Right kidney (tissue), 1 donor: Measurements from ENCODE around the gene ZNF101.
A peak's percentile ranks its signal among the peaks of the same experiment; 100 is the strongest.
"Not testable (repeated sequence)": the region's sequence is repeated elsewhere in the genome, so short reads cannot be mapped to it uniquely, and the experiment has no call there.

Experiments used
- DNase-seq: peaks from one replicate; pipeline ENCODE4 v3.0.0-alpha.2; 2016

The ZNF101 gene

GRCh38 chr19:19661141-19661674 lies 7.4 kb upstream of the ZNF101 start:
- DNase-seq, result no peak

- DNase-seq, result no peak
Measured at GRCh38 chr19:19661675-19662251, 6.9 kb upstream of the ZNF101 start.

- no peak for DNase-seq
Measured at GRCh38 chr19:19662344-19662743, 6.3 kb upstream of the ZNF101 start.

- no peak for DNase-seq
Measured at GRCh38 chr19:19662871-19663255, 5.8 kb upstream of the ZNF101 start.

GRCh38 chr19:19663256-19664120 lies 5.2 kb upstream of the ZNF101 start, which contains the start of gene ATP13A1:
Gene ATP13A1, minus strand, starts transcription at chr19:19663676. Its CDS starts 10 bp downstream, at chr19:19663666.
- peak; percentile 98 for DNase-seq

GRCh38 chr19:19665420-19665948 lies 3.2 kb upstream of the ZNF101 start:
- DNase-seq, result not testable (repeated sequence)

- DNase-seq, result no peak
Measured at GRCh38 chr19:19670070-19670551, 1.5 kb downstream of the ZNF101 start.

GRCh38 chr19:19672816-19673215 lies 4.2 kb downstream of the ZNF101 start:
- no peak for DNase-seq

GRCh38 chr19:19674315-19674714 lies 5.7 kb downstream of the ZNF101 start:
- DNase-seq, result no peak

GRCh38 chr19:19677579-19677978 lies 8.9 kb downstream of the ZNF101 start:
- DNase-seq, result no peak

GRCh38 chr19:19679176-19680073 lies 10.8 kb downstream of the ZNF101 start:
- DNase-seq, result no peak

GRCh38 chr19:19686119-19686518 lies 17.5 kb downstream of the ZNF101 start:
- not testable (repeated sequence) for DNase-seq

- no peak for DNase-seq
Measured at GRCh38 chr19:19686580-19686979, 17.9 kb downstream of the ZNF101 start.

- DNase-seq, result no peak
Measured at GRCh38 chr19:19687090-19687489, 18.5 kb downstream of the ZNF101 start.

GRCh38 chr19:19689023-19689422 lies 20.4 kb downstream of the ZNF101 start:
- DNase-seq, result not testable (repeated sequence)

GRCh38 chr19:19691683-19692082 lies 23.0 kb downstream of the ZNF101 start:
- DNase-seq, result no peak

- no peak for DNase-seq
Measured at GRCh38 chr19:19696386-19696785, 27.7 kb downstream of the ZNF101 start.

GRCh38 chr19:19697589-19697988 lies 28.9 kb downstream of the ZNF101 start:
- no peak for DNase-seq

GRCh38 chr19:19700493-19700892 lies 31.9 kb downstream of the ZNF101 start:
- not testable (repeated sequence) for DNase-seq

- DNase-seq, result no peak
Measured at GRCh38 chr19:19704836-19705235, 36.2 kb downstream of the ZNF101 start.

- no peak for DNase-seq
Measured at GRCh38 chr19:19710506-19710905, 41.9 kb downstream of the ZNF101 start.
